ENCODE data around the gene PLA2G2C.

- TF ChIP-seq POLR2A (IDR thresholded peaks at IDR 0.05) (no peak), CTCF (IDR thresholded peaks at IDR 0.05 in 8 of 11, conservative IDR thresholded peaks at IDR 0.05 in 3 of 11) (no peak), POLR2AphosphoS5 (IDR thresholded peaks at IDR 0.05) (no peak)
These were observed 12.0 kb upstream of the PLA2G2C start for GRCh38 chr1:20198296-20198695.
